AG20443 (cell line): ENCODE data around the gene RIN3.
A peak's percentile ranks its signal among the peaks of the same experiment; 100 is the strongest.

Experiments
- DNase-seq: peaks from one replicate; pipeline ENCODE4 v3.0.0; 2012; ENCODE audit warnings: low spot score, mixed read lengths

RIN3 gene

GRCh38 chr14:92555465-92556111 is 42.0 kb downstream of the RIN3 start:
- no peak for DNase-seq

GRCh38 chr14:92556255-92556741 is 42.7 kb downstream of the RIN3 start:
- DNase-seq, result no peak

- DNase-seq, result no peak
Measured at GRCh38 chr14:92556863-92557543, 43.4 kb downstream of the RIN3 start.

DNA sequence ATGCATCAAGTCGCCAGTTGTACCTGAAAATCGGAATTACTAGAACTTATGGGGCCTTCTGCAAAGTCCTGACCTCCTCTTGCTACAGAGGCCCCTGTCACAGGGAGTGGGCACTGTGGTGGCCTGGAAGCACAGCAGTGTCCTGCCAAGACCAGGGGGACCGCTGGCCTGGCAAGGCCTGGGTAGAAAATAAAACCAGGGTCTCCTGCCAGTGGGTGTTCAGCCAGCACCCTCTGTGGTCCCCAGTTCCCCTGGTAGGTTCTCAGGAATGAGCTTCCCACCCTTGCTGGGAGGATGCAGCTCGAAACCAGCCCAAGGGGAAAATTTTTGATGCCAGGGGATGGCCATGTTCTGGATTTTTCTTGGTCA is 43.9 kb downstream of the RIN3 start:
- DNase-seq, result no peak

- no peak for DNase-seq
Measured at GRCh38 chr14:92558319-92558718, 44.7 kb downstream of the RIN3 start.

DNA sequence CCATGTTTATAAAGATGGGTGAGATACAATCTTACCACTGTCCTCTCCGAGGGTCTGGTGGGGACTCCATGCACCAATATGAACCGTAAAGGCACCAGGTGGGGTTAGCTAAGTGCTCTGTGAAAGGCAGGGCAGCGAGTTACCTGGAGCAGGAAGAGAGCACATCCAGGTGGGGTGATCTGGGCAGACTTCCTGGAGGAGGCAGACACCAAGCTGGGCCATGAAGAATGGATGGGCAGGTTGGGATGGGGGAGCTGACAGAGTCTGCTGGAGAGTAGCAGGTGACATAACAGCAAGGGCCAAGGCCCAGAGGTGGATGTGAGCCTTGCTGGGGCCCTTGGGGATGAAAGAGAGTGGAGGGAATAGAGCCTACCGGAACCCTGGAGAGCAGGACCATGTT is 45.9 kb downstream of the RIN3 start:
- no peak for DNase-seq

GRCh38 chr14:92560106-92560865 is 46.7 kb downstream of the RIN3 start:
- no peak for DNase-seq

DNA sequence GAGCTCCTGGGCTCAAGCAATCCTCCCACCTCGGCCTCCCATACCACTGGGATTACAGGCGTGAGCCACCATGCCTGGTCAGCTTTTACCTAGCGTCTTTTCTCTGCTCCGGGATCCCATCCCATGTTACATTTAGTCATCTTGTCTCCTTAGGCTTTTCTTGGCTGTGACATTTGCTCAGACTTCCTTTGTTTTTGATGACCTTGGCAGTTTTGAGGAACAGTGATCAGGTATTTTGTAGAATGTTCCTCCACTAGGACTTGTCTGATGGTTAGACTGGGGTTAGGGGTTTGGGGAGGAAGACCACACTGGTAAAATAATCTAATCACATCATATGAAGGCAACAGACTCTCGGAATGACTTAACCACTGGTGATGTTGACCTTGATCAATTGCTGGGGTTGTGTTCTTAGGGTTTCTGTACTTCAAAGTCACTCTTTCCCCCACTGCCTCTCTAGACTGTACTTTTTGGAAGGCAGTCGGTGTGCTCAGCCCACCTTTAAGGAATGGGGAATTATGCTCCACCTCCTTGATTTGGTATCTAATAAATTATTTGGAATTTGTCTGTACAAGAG is 48.4 kb downstream of the RIN3 start:
- no peak for DNase-seq

DNA sequence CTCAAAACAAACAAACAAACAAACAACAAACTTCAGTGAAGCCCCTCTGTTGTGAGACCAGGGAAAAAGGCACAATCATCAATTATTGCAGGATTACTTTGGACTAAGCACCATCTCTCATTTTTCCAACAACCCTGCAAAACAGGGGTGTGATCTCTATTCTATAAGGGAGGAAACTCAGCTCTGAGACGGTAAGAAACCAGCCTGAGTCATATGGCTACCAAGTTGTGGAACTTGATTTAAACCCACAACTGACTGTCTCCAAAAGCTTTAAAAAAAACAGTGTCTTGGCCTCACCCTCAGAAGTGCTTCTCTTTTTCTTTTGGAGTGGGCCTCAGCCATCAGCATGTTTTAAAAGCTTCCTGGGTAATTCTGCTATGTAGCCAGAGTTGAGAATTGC is 49.8 kb downstream of the RIN3 start:
- DNase-seq, result peak; percentile 39

- no peak for DNase-seq
Measured at GRCh38 chr14:92563765-92564285, 50.2 kb downstream of the RIN3 start.

- DNase-seq, result no peak
Measured at GRCh38 chr14:92564344-92565039, 50.9 kb downstream of the RIN3 start.

- no peak for DNase-seq
Measured at GRCh38 chr14:92565040-92565717, 51.6 kb downstream of the RIN3 start.

GRCh38 chr14:92565718-92566115 is 52.1 kb downstream of the RIN3 start:
- no peak for DNase-seq

GRCh38 chr14:92567173-92567725 is 53.7 kb downstream of the RIN3 start:
- DNase-seq, result no peak

- DNase-seq, result no peak
Measured at GRCh38 chr14:92568621-92569479, 55.3 kb downstream of the RIN3 start.

DNA sequence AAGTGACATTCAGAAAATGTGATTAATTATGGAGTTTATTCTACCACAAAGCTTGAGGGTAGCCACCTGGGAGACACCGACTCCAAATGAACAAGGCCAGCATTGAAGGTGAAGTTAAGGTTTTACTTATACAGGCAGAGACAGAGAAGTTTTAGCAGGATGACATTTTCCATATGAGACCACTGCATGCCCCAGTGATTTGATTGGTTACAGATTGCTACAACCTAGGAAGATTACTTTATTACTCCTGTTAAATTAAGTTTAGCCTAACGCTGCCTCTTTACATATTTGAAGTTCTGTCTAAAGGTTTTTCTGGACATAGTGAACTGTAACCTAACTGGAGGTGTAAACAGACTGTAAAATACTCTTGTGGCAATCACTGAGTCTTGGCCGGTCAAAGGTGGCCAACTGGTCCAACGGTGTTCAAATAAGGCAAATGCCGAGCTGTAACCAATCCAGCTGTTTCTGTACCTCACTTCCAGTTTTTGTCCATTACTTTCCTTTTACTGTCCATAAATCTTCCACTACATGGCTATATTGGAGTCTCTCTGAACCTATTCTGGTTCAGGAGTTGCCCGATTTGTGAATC is 57.2 kb downstream of the RIN3 start:
- no peak for DNase-seq

DNA sequence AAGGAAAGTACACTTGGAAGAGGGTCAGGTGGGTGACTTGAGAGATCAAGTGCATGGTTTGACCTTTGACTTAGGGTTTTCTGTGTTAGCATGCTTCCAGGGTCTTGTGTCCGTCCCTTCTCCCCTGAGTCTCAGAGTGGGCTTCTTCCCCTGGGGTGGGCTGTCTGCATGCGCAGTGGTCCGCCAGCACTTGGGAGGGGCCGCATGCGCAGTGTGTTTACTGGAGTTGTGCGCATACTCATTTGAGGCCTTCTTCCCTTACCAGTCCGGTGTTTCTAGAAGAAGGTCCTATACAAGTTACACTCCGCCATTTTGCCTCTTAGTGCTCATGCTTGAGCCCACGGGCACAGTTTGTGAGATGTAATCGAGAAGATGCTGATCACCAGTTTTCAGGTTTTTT is 58.5 kb downstream of the RIN3 start:
- DNase-seq, result no peak

GRCh38 chr14:92573761-92574498 is 60.3 kb downstream of the RIN3 start:
- no peak for DNase-seq
